ENCODE data around the gene FBRSL1.
"Not testable (repeated sequence)": the region's sequence is repeated elsewhere in the genome, so short reads cannot be mapped to it uniquely, and the experiment has no call there.

FBRSL1 gene

GRCh38 chr12:132471858-132472255, 18.1 kb upstream of the FBRSL1 start:
- no peak for DNase-seq

- DNase-seq, result no peak
Observed at GRCh38 chr12:132472386-132472785, 17.6 kb upstream of the FBRSL1 start.

- DNase-seq, result no peak
Observed at GRCh38 chr12:132474237-132474741, 15.7 kb upstream of the FBRSL1 start.

GRCh38 chr12:132474799-132475303, 15.1 kb upstream of the FBRSL1 start:
- not testable (repeated sequence) for DNase-seq

GRCh38 chr12:132475304-132476037, 14.5 kb upstream of the FBRSL1 start:
- DNase-seq, result peak in 1 of 2 experiments; percentile 11

GRCh38 chr12:132476038-132476414, 13.9 kb upstream of the FBRSL1 start:
- no peak for DNase-seq

- DNase-seq, result no peak
Observed at GRCh38 chr12:132476421-132476820, 13.5 kb upstream of the FBRSL1 start.

GRCh38 chr12:132477017-132477702, 12.8 kb upstream of the FBRSL1 start:
- DNase-seq, result no peak

- no peak for DNase-seq
Observed at GRCh38 chr12:132477703-132478432, 12.1 kb upstream of the FBRSL1 start.

GRCh38 chr12:132478433-132478803, 11.5 kb upstream of the FBRSL1 start:
- DNase-seq, result no peak

- DNase-seq, result no peak
Observed at GRCh38 chr12:132478845-132479244, 11.1 kb upstream of the FBRSL1 start.

- DNase-seq, result no peak
Observed at GRCh38 chr12:132479291-132479690, 10.7 kb upstream of the FBRSL1 start.

GRCh38 chr12:132479938-132480622, 9.9 kb upstream of the FBRSL1 start:
- DNase-seq, result no peak

GRCh38 chr12:132480623-132481132, 9.3 kb upstream of the FBRSL1 start:
- DNase-seq, result no peak

GRCh38 chr12:132481345-132481744, 8.6 kb upstream of the FBRSL1 start:
- no peak for DNase-seq

- DNase-seq, result no peak
Observed at GRCh38 chr12:132481771-132482745, 7.9 kb upstream of the FBRSL1 start.

GRCh38 chr12:132482771-132483170, 7.2 kb upstream of the FBRSL1 start:
- DNase-seq, result no peak

GRCh38 chr12:132483208-132483607, 6.7 kb upstream of the FBRSL1 start:
- no peak for DNase-seq

GRCh38 chr12:132483612-132484011, 6.3 kb upstream of the FBRSL1 start:
- DNase-seq, result no peak

GRCh38 chr12:132484183-132484890, 5.6 kb upstream of the FBRSL1 start:
- no peak for DNase-seq
